Activated T-helper 2 cell treated with anti-CD3 and anti-CD28 coated beads, Interferon-gamma antibody, Interleukin-2, Interleukin-4, amounts not matched to agents 10 μg/mL and 5 μg/mL and 100 μg/mL, durations not matched to agents 14 hours and 24 hours and 36 hours (primary cell): ENCODE results near the gene PLAAT1. TPM values are rescaled to one million over a fixed set of nuclear protein-coding genes. Genes with fewer than 3 reads are reported as not detected.

ENCODE experiments used
- DNase-seq: peaks from one replicate; pipeline ENCODE4 v3.0.0; 2021; ENCODE audit warnings: low spot score
- H3K27ac Mint-ChIP-seq: one replicate; pipeline ENCODE4 v1.8.0; 2021; ENCODE audit warnings: mixed read lengths
- H3K27me3 Mint-ChIP-seq: one replicate; pipeline ENCODE4 v1.8.0; 2021; ENCODE audit warnings: low read depth, mixed read lengths
- H3K36me3 Mint-ChIP-seq: one replicate; pipeline ENCODE4 v1.8.0; 2021; ENCODE audit warnings: low read depth, mixed read lengths
- H3K4me1 Mint-ChIP-seq: one replicate; pipeline ENCODE4 v1.8.0; 2021; ENCODE audit warnings: low read depth, mixed read lengths
- H3K4me3 Mint-ChIP-seq: one replicate; pipeline ENCODE4 v1.8.0; 2021; ENCODE audit warnings: low read depth, mild to moderate bottlenecking, moderate library complexity, mixed read lengths
- H3K9me3 Mint-ChIP-seq: one replicate; pipeline ENCODE4 v1.8.0; 2021; ENCODE audit warnings: mixed read lengths
- intact Hi-C: fragments of 100-400 bp; cut with micrococcal nuclease; formaldehyde crosslinking; loops from one replicate; pipeline ENCODE4 v1.15.1; 2023
- total RNA-seq: library from RNA; stranded (reverse); gene quantifications from 2 replicates; pipeline ENCODE4 v1.2.3, GENCODE V29; 2022

PLAAT1 gene
- total RNA-seq, 1 donor from 2014 or later: not detected

- Mint-ChIP-seq H3K36me3 (no peaks in the 10 kb centered on the region), H3K4me1 (no peaks in the 10 kb centered on the region), H3K27me3 (no peaks in the 10 kb centered on the region), H3K27ac (no peak overlapping the region), H3K4me3 (no peak overlapping the region), H3K9me3 (no peaks in the 10 kb centered on the region)
- DNase-seq: no peak
- intact Hi-C loops: no loop called here
These were observed 29.4 kb downstream of the PLAAT1 start for GRCh38 chr3:193270451-193270850.

- Mint-ChIP-seq H3K27ac (no peak overlapping the region), H3K4me3 (no peak overlapping the region), H3K4me1 (no peaks in the 10 kb centered on the region), H3K27me3 (no peaks in the 10 kb centered on the region), H3K36me3 (no peaks in the 10 kb centered on the region), H3K9me3 (no peaks in the 10 kb centered on the region)
- intact Hi-C loops: no loop called here
- no peak for DNase-seq
These were observed 30.2 kb downstream of the PLAAT1 start for GRCh38 chr3:193271101-193271840.

GRCh38 chr3:193292386-193292785 lies 51.4 kb downstream of the PLAAT1 start:
- Mint-ChIP-seq H3K4me3 (no peak overlapping the region), H3K4me1 (no peaks in the 10 kb centered on the region), H3K9me3 (peaks cover 5% of the 10 kb centered on the region), H3K36me3 (no peaks in the 10 kb centered on the region), H3K27me3 (no peaks in the 10 kb centered on the region), H3K27ac (no peak overlapping the region)
- DNase-seq: no peak
- intact Hi-C loops: no loop called here

- peaks cover 5% of the 10 kb centered on the region for H3K9me3 Mint-ChIP-seq
- no peaks in the 10 kb centered on the region for H3K4me1 Mint-ChIP-seq
- H3K27ac Mint-ChIP-seq: no peak overlapping the region
- intact Hi-C loops: no loop called here
- no peak for DNase-seq
- no peaks in the 10 kb centered on the region for H3K27me3 Mint-ChIP-seq
- no peaks in the 10 kb centered on the region for H3K36me3 Mint-ChIP-seq
- no peak overlapping the region for H3K4me3 Mint-ChIP-seq
These were observed 55.0 kb downstream of the PLAAT1 start for GRCh38 chr3:193295985-193296384.

- Mint-ChIP-seq H3K27me3 (no peaks in the 10 kb centered on the region), H3K9me3 (no peaks in the 10 kb centered on the region), H3K27ac (no peak overlapping the region), H3K4me1 (no peaks in the 10 kb centered on the region), H3K36me3 (no peaks in the 10 kb centered on the region), H3K4me3 (no peak overlapping the region)
- DNase-seq: no peak
- intact Hi-C loops: no loop called here
These were observed 56.4 kb downstream of the PLAAT1 start for GRCh38 chr3:193297421-193297820.

- intact Hi-C loops: no loop called here
- Mint-ChIP-seq H3K4me1 (no peaks in the 10 kb centered on the region), H3K36me3 (no peaks in the 10 kb centered on the region), H3K4me3 (no peak overlapping the region), H3K27ac (no peak overlapping the region), H3K9me3 (no peaks in the 10 kb centered on the region), H3K27me3 (no peaks in the 10 kb centered on the region)
- no peak for DNase-seq
These were observed 60.4 kb downstream of the PLAAT1 start for GRCh38 chr3:193301433-193301832.

- Mint-ChIP-seq H3K36me3 (no peaks in the 10 kb centered on the region), H3K4me1 (no peaks in the 10 kb centered on the region), H3K27ac (no peak overlapping the region), H3K27me3 (no peaks in the 10 kb centered on the region), H3K4me3 (no peak overlapping the region), H3K9me3 (no peaks in the 10 kb centered on the region)
- DNase-seq: no peak
- intact Hi-C loops: no loop called here
These were observed 64.3 kb downstream of the PLAAT1 start for GRCh38 chr3:193305356-193305755.

GRCh38 chr3:193310914-193311723 lies 70.1 kb downstream of the PLAAT1 start:
- no peak overlapping the region for H3K27ac Mint-ChIP-seq
- peaks cover 2% of the 10 kb centered on the region for H3K27me3 Mint-ChIP-seq
- H3K36me3 Mint-ChIP-seq: no peaks in the 10 kb centered on the region
- no peaks in the 10 kb centered on the region for H3K4me1 Mint-ChIP-seq
- no peak for DNase-seq
- H3K4me3 Mint-ChIP-seq: no peak overlapping the region
- intact Hi-C loops: no loop called here
- no peaks in the 10 kb centered on the region for H3K9me3 Mint-ChIP-seq

- no peaks in the 10 kb centered on the region for H3K4me1 Mint-ChIP-seq
- H3K9me3 Mint-ChIP-seq: no peaks in the 10 kb centered on the region
- no peak overlapping the region for H3K4me3 Mint-ChIP-seq
- no peak for DNase-seq
- H3K36me3 Mint-ChIP-seq: no peaks in the 10 kb centered on the region
- peaks cover 2% of the 10 kb centered on the region for H3K27me3 Mint-ChIP-seq
- H3K27ac Mint-ChIP-seq: no peak overlapping the region
- intact Hi-C loops: no loop called here
These were observed 72.3 kb downstream of the PLAAT1 start for GRCh38 chr3:193313061-193313958.

- Mint-ChIP-seq H3K36me3 (no peaks in the 10 kb centered on the region), H3K27ac (no peak overlapping the region), H3K27me3 (peaks cover 2% of the 10 kb centered on the region), H3K4me3 (no peak overlapping the region), H3K9me3 (no peaks in the 10 kb centered on the region), H3K4me1 (no peaks in the 10 kb centered on the region)
- no peak for DNase-seq
- intact Hi-C loops: no loop called here
These were observed 73.1 kb downstream of the PLAAT1 start for GRCh38 chr3:193314161-193314560.

GRCh38 chr3:193317682-193318300 lies 76.8 kb downstream of the PLAAT1 start:
- intact Hi-C loops: no loop called here
- no peaks in the 10 kb centered on the region for H3K9me3 Mint-ChIP-seq
- no peak overlapping the region for H3K27ac Mint-ChIP-seq
- H3K4me1 Mint-ChIP-seq: no peaks in the 10 kb centered on the region
- DNase-seq: no peak
- no peak overlapping the region for H3K4me3 Mint-ChIP-seq
- peaks cover 2% of the 10 kb centered on the region for H3K27me3 Mint-ChIP-seq
- H3K36me3 Mint-ChIP-seq: no peaks in the 10 kb centered on the region
